Measurements from ENCODE around the gene SMCP. TPM values are rescaled to one million over a fixed set of nuclear protein-coding genes. Genes with fewer than 3 reads are reported as not detected.

SMCP gene
- polyA plus RNA-seq, 5 donors = not detected

Other genes starting within 250 kb of the SMCP start
- gene LCE2D, start 214.9 kb upstream of the SMCP start, polyA plus RNA-seq (ENCODE audit: insufficient read depth in 1 of 5, insufficient read length in 5 of 5, low replicate concordance in 1 of 5) = not detected
- not detected for gene LCE2C, start 203.0 kb upstream of the SMCP start, polyA plus RNA-seq (ENCODE audit: insufficient read depth in 1 of 5, insufficient read length in 5 of 5, low replicate concordance in 1 of 5)
- not detected for gene LCE2B, start 192.2 kb upstream of the SMCP start, polyA plus RNA-seq (ENCODE audit: insufficient read depth in 1 of 5, insufficient read length in 5 of 5, low replicate concordance in 1 of 5)
- not detected for gene LCE2A, start 180.0 kb upstream of the SMCP start, polyA plus RNA-seq (ENCODE audit: insufficient read depth in 1 of 5, insufficient read length in 5 of 5, low replicate concordance in 1 of 5)
- gene LCE4A, start 170.2 kb upstream of the SMCP start, polyA plus RNA-seq (ENCODE audit: insufficient read depth in 1 of 5, insufficient read length in 5 of 5, low replicate concordance in 1 of 5) = not detected
- gene KPRP, start 120.3 kb upstream of the SMCP start, polyA plus RNA-seq (ENCODE audit: insufficient read depth in 1 of 5, insufficient read length in 5 of 5, low replicate concordance in 1 of 5) = not detected
- not detected for gene LCE1F, start 103.2 kb upstream of the SMCP start, polyA plus RNA-seq (ENCODE audit: insufficient read depth in 1 of 5, insufficient read length in 5 of 5, low replicate concordance in 1 of 5)
- gene LCE1E, start 92.1 kb upstream of the SMCP start, polyA plus RNA-seq (ENCODE audit: insufficient read depth in 1 of 5, insufficient read length in 5 of 5, low replicate concordance in 1 of 5) = not detected
- not detected for gene LCE1D, start 81.6 kb upstream of the SMCP start, polyA plus RNA-seq (ENCODE audit: insufficient read depth in 1 of 5, insufficient read length in 5 of 5, low replicate concordance in 1 of 5)
- not detected for gene LCE1C, start 71.7 kb upstream of the SMCP start, polyA plus RNA-seq (ENCODE audit: insufficient read depth in 1 of 5, insufficient read length in 5 of 5, low replicate concordance in 1 of 5)
- not detected for gene LCE1B, start 66.4 kb upstream of the SMCP start, polyA plus RNA-seq (ENCODE audit: insufficient read depth in 1 of 5, insufficient read length in 5 of 5, low replicate concordance in 1 of 5)
- not detected for gene LCE1A, start 50.8 kb upstream of the SMCP start, polyA plus RNA-seq (ENCODE audit: insufficient read depth in 1 of 5, insufficient read length in 5 of 5, low replicate concordance in 1 of 5)
- not detected for gene LCE6A, start 35.5 kb upstream of the SMCP start, polyA plus RNA-seq (ENCODE audit: insufficient read depth in 1 of 5, insufficient read length in 5 of 5, low replicate concordance in 1 of 5)
- not detected for gene LCE7A, start 18.3 kb upstream of the SMCP start, polyA plus RNA-seq (ENCODE audit: insufficient read depth in 1 of 5, insufficient read length in 5 of 5, low replicate concordance in 1 of 5)
- gene IVL, start 30.2 kb downstream of the SMCP start, polyA plus RNA-seq (ENCODE audit: insufficient read depth in 1 of 5, insufficient read length in 5 of 5, low replicate concordance in 1 of 5) = not detected
- not detected for gene SPRR5, start 68.9 kb downstream of the SMCP start, polyA plus RNA-seq (ENCODE audit: insufficient read depth in 1 of 5, insufficient read length in 5 of 5, low replicate concordance in 1 of 5)
- not detected for gene SPRR4, start 92.3 kb downstream of the SMCP start, polyA plus RNA-seq (ENCODE audit: insufficient read depth in 1 of 5, insufficient read length in 5 of 5, low replicate concordance in 1 of 5)
- not detected for gene SPRR1A, start 105.8 kb downstream of the SMCP start, polyA plus RNA-seq (ENCODE audit: insufficient read depth in 1 of 5, insufficient read length in 5 of 5, low replicate concordance in 1 of 5)
- gene SPRR3, start 123.4 kb downstream of the SMCP start, polyA plus RNA-seq (ENCODE audit: insufficient read depth in 1 of 5, insufficient read length in 5 of 5, low replicate concordance in 1 of 5) = under 1 TPM in 3 of 5 donors, not detected in 2; 0.21 to 0.42 (median 0.27) TPM
- gene SPRR1B, start 152.9 kb downstream of the SMCP start, polyA plus RNA-seq (ENCODE audit: insufficient read depth in 1 of 5, insufficient read length in 5 of 5, low replicate concordance in 1 of 5) = not detected
- not detected for gene SPRR2D, start 162.8 kb downstream of the SMCP start, polyA plus RNA-seq (ENCODE audit: insufficient read depth in 1 of 5, insufficient read length in 5 of 5, low replicate concordance in 1 of 5)
- not detected for gene SPRR2A, start 179.2 kb downstream of the SMCP start, polyA plus RNA-seq (ENCODE audit: insufficient read depth in 1 of 5, insufficient read length in 5 of 5, low replicate concordance in 1 of 5)
- not detected for gene SPRR2B, start 193.3 kb downstream of the SMCP start, polyA plus RNA-seq (ENCODE audit: insufficient read depth in 1 of 5, insufficient read length in 5 of 5, low replicate concordance in 1 of 5)
- not detected for gene SPRR2E, start 216.2 kb downstream of the SMCP start, polyA plus RNA-seq (ENCODE audit: insufficient read depth in 1 of 5, insufficient read length in 5 of 5, low replicate concordance in 1 of 5)
- gene SPRR2F, start 235.2 kb downstream of the SMCP start, polyA plus RNA-seq (ENCODE audit: insufficient read depth in 1 of 5, insufficient read length in 5 of 5, low replicate concordance in 1 of 5) = under 1 TPM in 3 of 5 donors, not detected in 2; 0.43 to 0.70 (median 0.64) TPM

All from right lung (tissue), 5 donors.